Posterior cingulate gyrus (tissue), 11 donors: Measurements from ENCODE around the gene ZBTB21.
A peak's percentile ranks its signal among the peaks of the same experiment; 100 is the strongest.

Experiments
- DNase-seq, 10 donors: peaks; one replicate each; pipeline versions ENCODE4 v3.0.0 to v3.0.0-alpha.2; 2020 to 2021; ENCODE audit warnings: mixed read lengths in 3 of 10
- intact Hi-C: fragments of 100-400 bp; cut with DNase I; formaldehyde crosslinking; loops from one replicate; pipeline ENCODE4 v1.15.1; 2023

Gene ZBTB21

DNA sequence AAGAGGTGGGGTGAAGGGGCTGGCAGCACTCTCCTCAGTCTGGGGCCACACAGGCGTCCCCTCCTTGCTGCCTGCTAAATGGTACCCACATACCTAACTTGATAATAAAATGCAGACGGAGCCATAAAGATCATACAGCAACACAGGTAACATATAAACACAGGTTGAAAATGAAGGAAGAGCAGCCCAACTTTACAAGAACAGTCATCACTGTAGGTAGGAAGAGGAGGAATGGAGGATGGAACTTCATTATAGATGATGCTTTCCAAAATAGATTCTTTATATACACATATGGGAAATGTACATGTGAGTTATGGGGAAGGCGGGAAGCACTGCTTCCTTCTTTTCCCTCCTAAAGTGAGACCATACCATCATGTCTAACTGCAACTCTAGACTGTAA is 69.7 kb downstream of the ZBTB21 start:
- peak in 2 of 10 donors; percentile 2 to 35 for DNase-seq
- intact Hi-C loops = no loop called here

DNA sequence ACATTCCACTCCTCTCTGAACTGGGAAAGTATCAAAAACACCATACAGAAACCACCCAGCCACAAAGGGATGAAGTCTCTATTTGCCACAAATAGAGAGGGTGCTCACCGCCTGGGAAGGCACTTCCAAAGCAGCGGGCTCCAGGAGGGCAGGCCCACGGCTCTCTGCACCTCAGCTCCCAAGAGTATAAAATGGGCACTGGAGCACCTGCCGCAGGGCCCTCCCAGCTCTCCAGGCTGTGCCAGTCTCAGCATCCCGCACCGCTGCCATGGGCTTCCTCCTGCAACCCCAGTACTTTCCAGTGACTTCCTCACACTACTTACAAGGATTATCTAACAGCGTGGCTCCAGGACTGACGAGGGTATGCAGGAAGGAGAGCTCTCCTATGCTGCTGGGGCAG is 70.8 kb downstream of the ZBTB21 start:
- intact Hi-C loops = no loop called here
- peak in 2 of 10 donors; percentile 7 to 57 for DNase-seq
